Subcutaneous abdominal adipose tissue (tissue), 5 donors: ENCODE measurements around the gene C10orf90.

Source experiments
- H3K27ac ChIP-seq: one replicate; pipeline ENCODE4 v1.7.0; 2013; ENCODE audit warnings: low read depth, mild to moderate bottlenecking, inconsistent platforms, low read length, moderate library complexity
- H3K27me3 ChIP-seq, 5 donors: one replicate each; pipeline ENCODE4 v1.7.0; 2013; ENCODE audit warnings: low read length in 5 of 5, inconsistent platforms in 1 of 5; ENCODE audit not compliant: control insufficient read depth in 5 of 5, insufficient read depth in 4 of 5
- H3K36me3 ChIP-seq, 5 donors: one replicate each; pipeline ENCODE4 v1.7.0; 2013; ENCODE audit warnings: low read length in 5 of 5; ENCODE audit not compliant: control insufficient read depth in 5 of 5, insufficient read depth in 5 of 5
- H3K4me1 ChIP-seq, 5 donors: one replicate each; pipeline ENCODE4 v1.7.0; 2013; ENCODE audit warnings: low read length in 5 of 5, mild to moderate bottlenecking in 3 of 5, moderate library complexity in 1 of 5; ENCODE audit not compliant: control insufficient read depth in 5 of 5, insufficient read depth in 5 of 5
- H3K4me3 ChIP-seq, 5 donors: one replicate each; pipeline ENCODE4 v1.7.0; 2013; ENCODE audit warnings: low read length in 5 of 5, low read depth in 1 of 5
- H3K9ac ChIP-seq, 5 donors: one replicate each; pipeline ENCODE4 v1.7.0; 2013; ENCODE audit warnings: low read length in 5 of 5, mild to moderate bottlenecking in 4 of 5, moderate library complexity in 3 of 5
- H3K9me3 ChIP-seq, 5 donors: one replicate each; pipeline ENCODE4 v1.7.0; 2013; ENCODE audit warnings: low read length in 5 of 5; ENCODE audit not compliant: control insufficient read depth in 5 of 5
- donor health status: healthy.
- donor health status: healthy.
- donor health status: healthy.
- donor health status: healthy.
- donor health status: healthy.

The C10orf90 gene

GRCh38 chr10:126502441-126502840, 168.1 kb downstream of the C10orf90 start:
- H3K36me3 ChIP-seq: no peaks in the 10 kb centered on the region
- H3K4me3 ChIP-seq: no peak overlapping the region
- no peak overlapping the region for H3K9ac ChIP-seq
- H3K9me3 ChIP-seq: no peaks in the 10 kb centered on the region
- H3K27me3 ChIP-seq: peaks cover 0 to 2% (median 0%) of the 10 kb centered on the region in 5 donors
- no peak overlapping the region for H3K27ac ChIP-seq
- peaks cover 0 to 5% (median 0%) of the 10 kb centered on the region in 5 donors for H3K4me1 ChIP-seq

- Histone ChIP-seq H3K27ac (no peak overlapping the region), H3K9me3 (no peaks in the 10 kb centered on the region)
Measured at GRCh38 chr10:126501828-126502227, 168.7 kb downstream of the C10orf90 start.

GRCh38 chr10:126500866-126501265, 169.6 kb downstream of the C10orf90 start:
- H3K9ac ChIP-seq: no peak overlapping the region
- H3K4me1 ChIP-seq: peaks cover 0 to 5% (median 0%) of the 10 kb centered on the region in 5 donors
- H3K4me3 ChIP-seq: no peak overlapping the region
- no peaks in the 10 kb centered on the region for H3K9me3 ChIP-seq
- H3K27ac ChIP-seq: no peak overlapping the region
- no peaks in the 10 kb centered on the region for H3K36me3 ChIP-seq
- no peaks in the 10 kb centered on the region for H3K27me3 ChIP-seq

More at GRCh38 chr10:126501828-126502227, 168.7 kb downstream of the C10orf90 start:
- Histone ChIP-seq H3K9ac (no peak overlapping the region), H3K27me3 (peaks cover 0 to 2% (median 0%) of the 10 kb centered on the region in 5 donors), H3K36me3 (no peaks in the 10 kb centered on the region), H3K4me1 (peaks cover 0 to 5% (median 0%) of the 10 kb centered on the region in 5 donors), H3K4me3 (no peak overlapping the region)

GRCh38 chr10:126500185-126500584, 170.3 kb downstream of the C10orf90 start:
- Histone ChIP-seq H3K4me1 (peaks cover 0 to 5% (median 0%) of the 10 kb centered on the region in 5 donors), H3K4me3 (no peak overlapping the region), H3K27me3 (no peaks in the 10 kb centered on the region), H3K9me3 (no peaks in the 10 kb centered on the region), H3K27ac (no peak overlapping the region), H3K9ac (no peak overlapping the region), H3K36me3 (no peaks in the 10 kb centered on the region)

- Histone ChIP-seq H3K9me3 (no peaks in the 10 kb centered on the region), H3K27me3 (no peaks in the 10 kb centered on the region), H3K36me3 (no peaks in the 10 kb centered on the region), H3K4me3 (no peak overlapping the region), H3K27ac (no peak overlapping the region), H3K9ac (no peak overlapping the region), H3K4me1 (peaks cover 0 to 5% (median 0%) of the 10 kb centered on the region in 5 donors)
Measured at GRCh38 chr10:126499744-126500143, 170.7 kb downstream of the C10orf90 start.

- H3K9ac ChIP-seq: no peak overlapping the region
- no peaks in the 10 kb centered on the region for H3K27me3 ChIP-seq
- H3K4me3 ChIP-seq: no peak overlapping the region
Measured at GRCh38 chr10:126497672-126498071, 172.8 kb downstream of the C10orf90 start.

GRCh38 chr10:126496771-126497545, 173.5 kb downstream of the C10orf90 start:
- Histone ChIP-seq H3K9me3 (no peaks in the 10 kb centered on the region), H3K36me3 (no peaks in the 10 kb centered on the region), H3K27me3 (no peaks in the 10 kb centered on the region), H3K4me3 (no peak overlapping the region), H3K9ac (no peak overlapping the region), H3K4me1 (no peaks in the 10 kb centered on the region), H3K27ac (no peak overlapping the region)

More at GRCh38 chr10:126497672-126498071, 172.8 kb downstream of the C10orf90 start:
- no peaks in the 10 kb centered on the region for H3K4me1 ChIP-seq
- no peak overlapping the region for H3K27ac ChIP-seq
- no peaks in the 10 kb centered on the region for H3K9me3 ChIP-seq
- H3K36me3 ChIP-seq: no peaks in the 10 kb centered on the region

GRCh38 chr10:126491476-126491875, 179.0 kb downstream of the C10orf90 start:
- H3K9me3 ChIP-seq: peaks cover 0 to 11% (median 2%) of the 10 kb centered on the region in 5 donors
- no peak overlapping the region for H3K27ac ChIP-seq
- no peaks in the 10 kb centered on the region for H3K4me1 ChIP-seq
- H3K27me3 ChIP-seq: no peaks in the 10 kb centered on the region
- H3K4me3 ChIP-seq: no peak overlapping the region
- H3K9ac ChIP-seq: no peak overlapping the region
- no peaks in the 10 kb centered on the region for H3K36me3 ChIP-seq

GRCh38 chr10:126481181-126481580, 189.3 kb downstream of the C10orf90 start:
- H3K27me3 ChIP-seq: no peaks in the 10 kb centered on the region
- H3K4me1 ChIP-seq: peaks cover 0 to 5% (median 0%) of the 10 kb centered on the region in 5 donors
- H3K4me3 ChIP-seq: no peak overlapping the region
- no peak overlapping the region for H3K9ac ChIP-seq
- no peaks in the 10 kb centered on the region for H3K9me3 ChIP-seq
- H3K27ac ChIP-seq: no peak overlapping the region
- no peaks in the 10 kb centered on the region for H3K36me3 ChIP-seq

- no peak overlapping the region for H3K9ac ChIP-seq
- H3K27ac ChIP-seq: no peak overlapping the region
- no peaks in the 10 kb centered on the region for H3K27me3 ChIP-seq
- H3K4me3 ChIP-seq: no peak overlapping the region
- H3K9me3 ChIP-seq: no peaks in the 10 kb centered on the region
- H3K36me3 ChIP-seq: no peaks in the 10 kb centered on the region
- peaks cover 0 to 7% (median 0%) of the 10 kb centered on the region in 5 donors for H3K4me1 ChIP-seq
Measured at GRCh38 chr10:126480648-126481047, 189.8 kb downstream of the C10orf90 start.
